ENCODE results near the gene ARHGAP4.

GRCh38 chrX:153967536-153968224 is 41.6 kb upstream of the ARHGAP4 start:
- TF ChIP-seq CTCF (IDR thresholded peaks at IDR 0.05) (no peak), POLR2A (IDR thresholded peaks at IDR 0.05) (no peak)

Measured in heart left ventricle (tissue), 13 donors.